Keratinocyte (primary cell): ENCODE data around the gene PPP5C. TPM values are rescaled to one million over a fixed set of nuclear protein-coding genes. Genes with fewer than 3 reads are reported as not detected.

Experiments used
- DNase-seq: peaks from one replicate; pipeline ENCODE4 v3.0.0-alpha.2; 2011; ENCODE audit warnings: low read depth, missing footprints, low spot score
- FAIRE-seq: peaks from 2 replicates; lab custom pipeline; 2011; peaks lifted over from hg19 to GRCh38; lab: Jason Lieb, UNC
- H2AFZ ChIP-seq: 2 replicates; pipeline ENCODE4 v1.6.0; 2012; ENCODE audit warnings: low read length, control low read depth, inconsistent platforms; ENCODE audit not compliant: control insufficient read depth
- H3K27ac ChIP-seq: 2 replicates; pipeline ENCODE4 v1.5.1; 2011; ENCODE audit warnings: low read length; ENCODE audit not compliant: control insufficient read depth, insufficient read depth
- H3K27me3 ChIP-seq: 3 replicates; pipeline ENCODE4 v1.6.0; 2011; ENCODE audit warnings: low read length; ENCODE audit not compliant: control insufficient read depth, insufficient read depth; ENCODE audit errors: extremely low read depth
- H3K36me3 ChIP-seq, 2 experiments: 2 replicates in 1 of 2; 3 replicates in 1 of 2; pipeline ENCODE4 v1.5.1; 2011; ENCODE audit warnings: low read length in 2 of 2, mild to moderate bottlenecking in 1 of 2; ENCODE audit not compliant: control insufficient read depth in 2 of 2, insufficient read depth in 2 of 2; ENCODE audit errors: extremely low read depth in 1 of 2
- H3K4me1 ChIP-seq: 3 replicates; pipeline ENCODE4 v1.5.1; 2011; ENCODE audit warnings: low read length; ENCODE audit not compliant: control insufficient read depth, insufficient read depth; ENCODE audit errors: extremely low read depth
- H3K4me2 ChIP-seq: 3 replicates; pipeline ENCODE4 v1.6.0; 2011; ENCODE audit warnings: low read depth, low read length; ENCODE audit not compliant: control insufficient read depth, insufficient read depth; ENCODE audit errors: extremely low read depth
- H3K4me3 ChIP-seq, 3 experiments: fragments of 200-600 bp in 1 of 3; sonication (generic) in 1 of 3; 2 replicates in 2 of 3; 3 replicates in 1 of 3; pipeline ENCODE4 v1.5.1; 2011 to 2016; ENCODE audit warnings: low read length in 3 of 3, mild to moderate bottlenecking in 3 of 3, control low read depth in 2 of 3, inconsistent platforms in 1 of 3, low read depth in 1 of 3, mixed read lengths in 1 of 3, mixed run types in 1 of 3, moderate library complexity in 1 of 3; ENCODE audit not compliant: control insufficient read depth in 2 of 3, insufficient read depth in 2 of 3; ENCODE audit errors: extremely low read depth in 1 of 3
- H3K79me2 ChIP-seq: 2 replicates; pipeline ENCODE4 v1.6.0; 2012; ENCODE audit warnings: low read length; ENCODE audit not compliant: control insufficient read depth, insufficient read depth
- H3K9ac ChIP-seq: 3 replicates; pipeline ENCODE4 v1.6.0; 2011; ENCODE audit warnings: low read length; ENCODE audit not compliant: control insufficient read depth, insufficient read depth; ENCODE audit errors: extremely low read depth
- H3K9me1 ChIP-seq: 3 replicates; pipeline ENCODE4 v1.6.0; 2011; ENCODE audit warnings: low read length; ENCODE audit not compliant: control insufficient read depth, insufficient read depth; ENCODE audit errors: extremely low read depth
- H3K9me3 ChIP-seq: 2 replicates; pipeline ENCODE4 v1.5.1; 2012; ENCODE audit warnings: low read depth, low read length; ENCODE audit not compliant: control insufficient read depth
- H4K20me1 ChIP-seq: 3 replicates; pipeline ENCODE4 v1.6.0; 2011; ENCODE audit warnings: low read length; ENCODE audit not compliant: control insufficient read depth, insufficient read depth; ENCODE audit errors: extremely low read depth
- CTCF ChIP-seq, 3 experiments: IDR thresholded peaks in 1 of 3; conservative IDR thresholded peaks in 1 of 3; optimal IDR thresholded peaks in 1 of 3; 2 replicates in 2 of 3; 3 replicates in 1 of 3; pipeline versions ENCODE3 to v1.5.1; 2011; ENCODE audit warnings: low read length in 3 of 3, mild to moderate bottlenecking in 3 of 3, moderate library complexity in 2 of 3, control low read depth in 1 of 3, inconsistent platforms in 1 of 3; ENCODE audit not compliant: insufficient read depth in 2 of 3; ENCODE audit errors: extremely low read depth in 1 of 3
- EZH2 ChIP-seq: IDR thresholded peaks from one replicate; pipeline ENCODE4 v1.6.1; 2012; ENCODE audit warnings: inconsistent platforms, mild to moderate bottlenecking, low read length, moderate library complexity
- dilution Hi-C: fragments of 300-500 bp; cut with MboI; formaldehyde crosslinking; loops from one replicate; pipeline ENCODE4 v1.7.0; 2020; ENCODE audit warnings: low sequenced_read_pairs; ENCODE audit not compliant: extremely low pct_ligation_motif_present
- polyA plus RNA-seq, 5 experiments: library from polyadenylated mRNA; depleted of rRNA in 3 of 5; stranded (reverse) in 3 of 5; stranded (forward) in 1 of 5; unstranded in 1 of 5; fragments of >200 nt; gene quantifications; 1 replicate in 1 of 5; 2 replicates in 3 of 5; 3 replicates in 1 of 5; pipeline versions ENCODE4 v1.2.1 to v1.2.3, GENCODE V29; 2011 to 2012; ENCODE audit warnings: missing spikeins in 2 of 5, low read depth in 1 of 5, low replicate concordance in 1 of 5

PPP5C gene
- polyA plus RNA-seq, 1 donor (not counting 4 experiments of a cell fraction or from before 2014, with no cell fraction given) = 97.5 TPM

DNA sequence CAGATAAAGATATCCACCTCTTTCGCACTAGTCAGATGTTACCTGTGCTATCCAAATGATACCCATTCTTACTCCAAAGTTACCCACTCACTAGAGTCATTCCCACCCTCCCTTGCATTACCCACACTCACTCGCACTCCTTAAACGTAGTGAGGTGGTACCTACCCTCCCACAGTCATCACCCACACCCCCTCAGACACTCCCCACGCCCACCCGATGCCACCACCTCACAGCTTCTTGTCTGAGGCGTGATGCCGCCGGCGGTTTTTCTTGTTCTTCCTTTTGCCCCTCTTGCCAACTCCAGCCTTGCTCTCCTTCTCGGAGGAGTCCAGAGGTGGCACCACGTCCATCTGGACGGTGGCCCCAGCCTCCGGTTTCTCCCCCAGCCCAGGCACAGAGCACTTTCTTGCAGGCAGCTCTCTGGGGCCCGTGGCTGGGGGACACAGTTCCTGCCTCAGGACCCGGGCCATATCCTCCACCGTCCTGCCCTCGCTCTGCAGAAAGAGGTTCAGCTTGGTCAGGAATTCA, 80.7 kb downstream of the PPP5C start:
- Histone ChIP-seq H3K4me3 (no peak overlapping the region), H3K4me1 (peaks cover 11% of the 10 kb centered on the region), H3K9me3 (no peaks in the 10 kb centered on the region), H4K20me1 (no peaks in the 10 kb centered on the region), H3K9ac (no peak overlapping the region), H3K79me2 (no peaks in the 10 kb centered on the region), H3K36me3 (no peaks in the 10 kb centered on the region), H3K27ac (no peak overlapping the region), H3K27me3 (peaks cover 28% of the 10 kb centered on the region), H3K9me1 (no peaks in the 10 kb centered on the region), H3K4me2 (no peak overlapping the region), H2AFZ (no peak overlapping the region)
- DNase-seq = no peak
- dilution Hi-C loops = no loop called here
- TF ChIP-seq EZH2 = no peak
- no peak for TF ChIP-seq CTCF (optimal IDR thresholded peaks at IDR 0.05 in 1 of 3, IDR thresholded peaks at IDR 0.05 in 1 of 3, conservative IDR thresholded peaks at IDR 0.05 in 1 of 3; ENCODE audit: extremely low read depth in 1 of 3, insufficient read depth in 2 of 3, low read length in 3 of 3)
- no peak for FAIRE-seq

DNA sequence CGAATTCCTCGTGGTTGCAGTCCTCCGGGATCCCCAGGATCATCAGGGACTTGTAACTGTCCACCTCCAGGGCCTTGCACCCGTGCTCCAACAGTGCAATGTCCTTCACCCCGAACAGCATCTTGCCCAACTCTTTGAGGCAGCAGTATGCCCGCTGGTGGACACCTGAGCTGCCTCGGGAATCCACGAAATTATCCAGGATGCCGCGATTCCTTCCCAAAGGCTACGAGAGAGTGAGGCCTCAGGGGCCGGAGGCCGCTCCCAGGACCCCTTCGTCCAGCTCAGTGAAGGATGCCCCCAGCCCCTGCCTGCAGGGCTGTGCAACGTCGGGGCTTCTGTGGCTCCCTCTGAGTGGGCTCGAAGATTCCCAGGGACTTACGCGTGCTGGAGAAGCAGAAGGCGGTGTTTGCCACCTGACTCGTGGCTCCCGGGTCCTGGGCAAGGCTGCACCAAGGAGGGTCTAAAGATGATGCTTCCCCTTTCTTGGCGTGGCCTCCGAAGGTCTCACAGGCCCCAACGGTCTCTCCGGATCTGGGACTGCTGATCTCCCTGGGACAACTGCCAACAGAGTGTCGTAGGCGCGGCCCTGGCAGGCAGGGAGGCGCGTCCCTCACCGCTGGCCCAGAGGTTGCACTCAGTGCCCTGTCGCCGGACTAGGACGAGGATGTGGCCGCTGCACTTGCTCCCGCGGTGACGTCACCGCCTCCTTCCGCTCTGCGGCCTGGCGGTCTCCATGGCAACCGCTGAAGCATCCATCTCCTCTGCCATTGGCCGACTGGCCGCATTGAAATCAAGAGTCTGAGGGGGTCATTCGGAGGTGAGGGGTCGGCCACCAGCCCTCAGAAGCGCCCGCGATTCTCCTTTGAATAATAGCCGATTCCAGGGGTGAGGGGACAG, 81.6 kb downstream of the PPP5C start, which contains the start of gene PNMA8C:
TSS of gene PNMA8C (minus strand) at position 698 of the 897 bp plus-strand sequence. CDS start at position 121, 577 bp downstream.
- no peaks in the 10 kb centered on the region for H3K9me3 ChIP-seq
- no peak for FAIRE-seq
- H3K4me2 ChIP-seq = peak within 1 kb of the TSS; percentile 32
- H3K9ac ChIP-seq = no peak within 1 kb of the TSS
- no peak within 1 kb of the TSS for H3K4me3 ChIP-seq
- no peaks in the 10 kb centered on the region for H3K9me1 ChIP-seq
- H2AFZ ChIP-seq = no peak within 1 kb of the TSS
- no peaks in the 10 kb centered on the region for H3K36me3 ChIP-seq
- peaks cover 11% of the 10 kb centered on the region for H3K4me1 ChIP-seq
- TF ChIP-seq EZH2 (no peak), CTCF (optimal IDR thresholded peaks at IDR 0.05 in 1 of 3, IDR thresholded peaks at IDR 0.05 in 1 of 3, conservative IDR thresholded peaks at IDR 0.05 in 1 of 3; ENCODE audit: extremely low read depth in 1 of 3, insufficient read depth in 2 of 3, low read length in 3 of 3) (no peak)
- H4K20me1 ChIP-seq = no peaks in the 10 kb centered on the region
- no peak for DNase-seq
- H3K27me3 ChIP-seq = peaks cover 28% of the 10 kb centered on the region
- H3K27ac ChIP-seq = no peak within 1 kb of the TSS
- no peaks in the 10 kb centered on the region for H3K79me2 ChIP-seq
- dilution Hi-C loops = no loop called here
